IMR-90 (cell line): ENCODE data around the gene CENPM. TPM values are rescaled to one million over a fixed set of nuclear protein-coding genes. Genes with fewer than 3 reads are reported as not detected.

ENCODE experiments used
- ATAC-seq: fragments of 200-7000 bp; cut with Tn5 transposase; 2 replicates; pipeline ENCODE4 v1.9.1; 2020; ENCODE audit warnings: low read depth, mild to moderate bottlenecking, moderate library complexity
- BruUV-seq: library from RNA; stranded (reverse); fragments of 400-500 nt; replicated peaks from 2 replicates; lab custom pipeline; 2021; lab: Mats Ljungman, UMichigan
- CTCF ChIA-PET: fragments of 300-600 bp; formaldehyde crosslinking; extraction: SDS; loops from one replicate; lab custom pipeline; 2021; ENCODE audit warnings: antibody characterized with exemption; lab: Yijun Ruan, JAX
- POLR2A ChIA-PET: fragments of 300-600 bp; sonication (Branson Sonifier 250); formaldehyde crosslinking; loops from one replicate; lab custom pipeline; 2022; ENCODE audit warnings: antibody characterized with exemption; ENCODE audit not compliant: unreplicated experiment; lab: Charles Lee
- DNase-seq: peaks from one replicate; pipeline ENCODE4 v3.0.0; 2013
- H2AFZ ChIP-seq: replicated peaks from 2 replicates; pipeline ENCODE3; 2013; ENCODE audit warnings: low read length, mild to moderate bottlenecking; ENCODE audit not compliant: poor library complexity
- H2AK5ac ChIP-seq: 2 replicates; pipeline ENCODE4 v1.6.1; 2013; ENCODE audit warnings: low read depth, low read length, inconsistent platforms
- H2AK9ac ChIP-seq: replicated peaks from 2 replicates; pipeline ENCODE3; 2013; ENCODE audit warnings: mild to moderate bottlenecking, low read depth, low read length, moderate library complexity; ENCODE audit not compliant: poor library complexity
- H2BK120ac ChIP-seq: 2 replicates; pipeline ENCODE4 v1.6.1; 2013; ENCODE audit warnings: low read depth, low read length, inconsistent platforms
- H2BK15ac ChIP-seq: 3 replicates; pipeline ENCODE4 v1.6.1; 2013; ENCODE audit warnings: low read depth, low read length, inconsistent platforms
- H2BK20ac ChIP-seq: 2 replicates; pipeline ENCODE4 v1.6.1; 2013; ENCODE audit warnings: low read depth, mild to moderate bottlenecking, inconsistent platforms, low read length, moderate library complexity
- H2BK5ac ChIP-seq: 2 replicates; pipeline ENCODE4 v1.6.1; 2013; ENCODE audit warnings: mild to moderate bottlenecking, low read depth, low read length, inconsistent platforms; ENCODE audit not compliant: poor library complexity, severe bottlenecking
- H3K14ac ChIP-seq: replicated peaks from 2 replicates; pipeline ENCODE4 v1.6.1; 2013; ENCODE audit warnings: low read depth, low read length, inconsistent platforms
- H3K18ac ChIP-seq: 2 replicates; pipeline ENCODE4 v1.6.1; 2013; ENCODE audit warnings: low read depth, low read length, control low read depth
- H3K23ac ChIP-seq: 2 replicates; pipeline ENCODE4 v1.6.1; 2013; ENCODE audit warnings: low read depth, low read length, inconsistent platforms
- H3K27ac ChIP-seq: 2 replicates; pipeline ENCODE4 v1.5.1; 2013; ENCODE audit warnings: mild to moderate bottlenecking, control low read depth, low read length; ENCODE audit not compliant: insufficient read depth
- H3K27me3 ChIP-seq: 2 replicates; pipeline ENCODE4 v1.6.1; 2013; ENCODE audit warnings: low read length; ENCODE audit not compliant: control insufficient read depth, insufficient read depth
- H3K36me3 ChIP-seq: 2 replicates; pipeline ENCODE4 v1.6.1; 2013; ENCODE audit warnings: low read length, mixed read lengths; ENCODE audit not compliant: control insufficient read depth, insufficient read depth
- H3K4ac ChIP-seq: 2 replicates; pipeline ENCODE4 v1.6.1; 2013; ENCODE audit warnings: low read depth, low read length, inconsistent platforms
- H3K4me1 ChIP-seq: 2 replicates; pipeline ENCODE4 v1.6.1; 2013; ENCODE audit warnings: low read length, mixed read lengths; ENCODE audit not compliant: control insufficient read depth, insufficient read depth
- H3K4me2 ChIP-seq: 2 replicates; pipeline ENCODE4 v1.6.1; 2013; ENCODE audit warnings: low read depth, mild to moderate bottlenecking, control low read depth, low read length, moderate library complexity
- H3K4me3 ChIP-seq: 2 replicates; pipeline ENCODE4 v1.5.1; 2013; ENCODE audit warnings: low read depth, mild to moderate bottlenecking, control low read depth, low read length, moderate library complexity; ENCODE audit not compliant: insufficient read depth
- H3K56ac ChIP-seq: 2 replicates; pipeline ENCODE4 v1.6.1; 2013; ENCODE audit warnings: low read length, inconsistent platforms; ENCODE audit not compliant: insufficient read depth; ENCODE audit errors: extremely low read depth
- H3K79me1 ChIP-seq, 2 experiments: 2 replicates each; pipeline ENCODE4 v1.6.1; 2013; ENCODE audit warnings: low read length in 2 of 2, inconsistent platforms in 1 of 2, low read depth in 1 of 2
- H3K9ac ChIP-seq: 2 replicates; pipeline ENCODE4 v1.6.1; 2013; ENCODE audit warnings: low read depth, low read length, control low read depth
- H3K9me1 ChIP-seq: 2 replicates; pipeline ENCODE4 v1.6.1; 2013; ENCODE audit warnings: low read length, inconsistent platforms; ENCODE audit not compliant: insufficient read depth
- H3K9me3 ChIP-seq: 2 replicates; pipeline ENCODE4 v1.6.1; 2013; ENCODE audit warnings: low read length; ENCODE audit not compliant: control insufficient read depth, insufficient read depth
- H4K20me1 ChIP-seq: 2 replicates; pipeline ENCODE4 v1.6.1; 2013; ENCODE audit warnings: low read length, inconsistent platforms; ENCODE audit not compliant: insufficient read depth
- H4K5ac ChIP-seq: 2 replicates; pipeline ENCODE4 v1.6.1; 2013; ENCODE audit warnings: mild to moderate bottlenecking, low read depth, low read length, control low read depth
- H4K8ac ChIP-seq, 2 experiments: 2 replicates each; pipeline ENCODE4 v1.6.1; 2013; ENCODE audit warnings: low read depth in 2 of 2, low read length in 2 of 2, control low read depth in 1 of 2, inconsistent platforms in 1 of 2
- H4K91ac ChIP-seq: 2 replicates; pipeline ENCODE4 v1.6.1; 2013; ENCODE audit warnings: low read depth, low read length, inconsistent platforms; ENCODE audit not compliant: insufficient read depth
- CEBPB ChIP-seq: IDR thresholded peaks from 2 replicates; pipeline ENCODE4 v1.6.1; 2012; ENCODE audit warnings: low read depth, low read length, improper control_type of control experiment
- CHD1 ChIP-seq: IDR thresholded peaks from 2 replicates; pipeline ENCODE4 v1.6.1; 2012; ENCODE audit warnings: low read depth, low read length, improper control_type of control experiment
- NFE2L2 ChIP-seq: fragments of 150-350 bp; IDR thresholded peaks from 2 replicates; pipeline ENCODE4 v1.6.1; 2016; ENCODE audit warnings: low read depth, mild to moderate bottlenecking, low read length
- whole genome bisulfite sequencing, 2 experiments: methylation state at CpG; one replicate each; pipeline versions ENCODE4 v1.1.5 to v1.1.7; 2013; ENCODE audit warnings: missing lambda C conversion rate in 2 of 2; ENCODE audit not compliant: insufficient read length in 1 of 2; ENCODE audit errors: extremely low coverage in 2 of 2; 5-methylcytosine and 5-hydroxymethylcytosine counted together
- dilution Hi-C: fragments of 300-500 bp; cut with HindIII; formaldehyde crosslinking; loops from one replicate; pipeline ENCODE4 v1.14.3; 2018; ENCODE audit warnings: low sequenced_read_pairs; ENCODE audit not compliant: unreplicated experiment
- in situ Hi-C: fragments of 300-500 bp; cut with MboI; formaldehyde crosslinking; loops from 3 replicates; pipeline ENCODE4 v1.14.3; 2019; ENCODE audit warnings: low sequenced_read_pairs, inconsistent platforms, mixed read lengths
- intact Hi-C: fragments of 100-400 bp; cut with micrococcal nuclease; formaldehyde crosslinking; loops from 2 replicates; pipeline ENCODE4 v1.10.0; 2022
- polyA plus RNA-seq, 3 experiments: library from polyadenylated mRNA; depleted of rRNA; stranded (reverse); fragments of >200 nt; gene quantifications; 2 replicates each; pipeline ENCODE4 v1.2.3, GENCODE V29; 2012; ENCODE audit warnings: low replicate concordance in 1 of 3
- total RNA-seq: library from RNA; depleted of rRNA; stranded (reverse); fragments of >200 nt; gene quantifications from 2 replicates; pipeline ENCODE4 v1.2.3, GENCODE V29; 2012

CENPM gene
- total and polyA plus RNA-seq, 2 of the 4 experiments (the other 2 are of a cell fraction): 18.1 to 20.1 TPM

DNA sequence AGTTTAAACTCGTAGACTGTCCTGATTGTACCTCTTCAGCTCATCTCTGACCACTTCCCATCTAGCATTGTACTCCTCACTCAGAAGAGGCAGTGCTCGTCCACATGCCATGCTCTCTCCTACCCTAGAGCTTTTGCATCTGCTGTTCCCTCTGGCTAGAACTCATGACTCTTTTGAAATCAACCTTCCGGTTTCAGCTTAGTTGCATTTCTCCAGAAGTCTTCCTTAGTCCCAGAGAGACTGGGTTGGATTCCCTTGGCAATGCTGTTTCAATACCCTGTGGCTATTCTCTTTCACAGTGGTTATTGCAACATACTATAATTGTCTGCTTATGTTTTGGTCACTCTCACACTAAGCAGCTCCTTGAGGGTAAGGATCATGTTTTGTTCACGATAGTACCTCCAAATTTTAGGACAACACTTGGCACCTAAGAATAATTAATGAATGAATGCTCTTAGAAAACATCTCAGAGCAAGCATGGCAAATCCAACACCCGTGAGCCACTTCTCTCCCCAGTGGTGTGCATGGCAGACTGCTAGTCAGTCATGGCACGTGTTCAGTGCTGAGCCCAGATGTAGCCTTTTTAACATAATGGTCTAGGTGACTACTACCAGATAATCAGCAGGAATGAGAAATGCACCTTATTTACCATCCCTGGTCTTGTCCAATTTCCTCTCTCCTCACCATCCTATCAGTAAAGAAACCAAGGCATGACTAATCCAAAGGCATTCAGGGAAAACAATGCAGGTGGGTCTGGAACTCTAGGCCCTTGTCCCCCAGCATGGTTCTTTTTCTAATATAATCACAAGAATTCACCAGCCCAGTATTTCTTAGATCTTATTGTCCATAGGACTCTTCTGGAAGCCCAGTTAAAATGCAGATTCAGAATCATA is 36.8 kb upstream of the CENPM start:
- in situ Hi-C loops: no loop called here
- no peak for TF ChIP-seq CHD1
- TF ChIP-seq NFE2L2: no peak
- peak; percentile 68 for TF ChIP-seq CEBPB
- Histone ChIP-seq H2BK20ac (no peak overlapping the region), H3K18ac (no peak overlapping the region), H3K23ac (no peak overlapping the region), H3K4me3 (no peak overlapping the region), H2AFZ (no peak overlapping the region), H3K36me3 (no peaks in the 10 kb centered on the region), H3K4me2 (no peak overlapping the region), H2AK9ac (no peak overlapping the region), H3K9me1 (no peaks in the 10 kb centered on the region), H3K4me1 (no peaks in the 10 kb centered on the region), H3K9me3 (no peaks in the 10 kb centered on the region), H2AK5ac (no peak overlapping the region), H2BK15ac (no peak overlapping the region), H3K56ac (no peak overlapping the region), H2BK5ac (no peak overlapping the region), H3K14ac (no peak overlapping the region), H4K91ac (no peak overlapping the region), H4K5ac (no peak overlapping the region), H3K27ac (no peak overlapping the region), H4K20me1 (no peaks in the 10 kb centered on the region), H3K9ac (no peak overlapping the region), H3K4ac (no peak overlapping the region), H4K8ac (no peak overlapping the region), H3K27me3 (peaks cover 37% of the 10 kb centered on the region), H3K79me1 (no peaks in the 10 kb centered on the region), H2BK120ac (no peak overlapping the region)
- intact Hi-C loops: no loop called here
- ATAC-seq (no peak; the same call in 1 of the 2 replicates), DNase-seq (no peak)
- no TSS peak for BruUV-seq
- POLR2A ChIA-PET: no interaction called here
- CTCF ChIA-PET: interaction anchor here (1.4 kb wide), 1 partner anchor 126 kb away, joined by 4 read pairs; no protein-coding TSS in a partner anchor
- dilution Hi-C loops: no loop called here
- 13% methylated on average over 1 of the region's 6 CpGs; no CpG with 5 or more reads in 1 of the 2 experiments for WGBS, 2 experiments
